GM12873 (cell line): ENCODE results near the gene CDSN.

ENCODE experiments used
- CTCF ChIP-seq: IDR thresholded peaks from 2 replicates; pipeline ENCODE4 v1.5.1; 2012; ENCODE audit warnings: low read depth, mild to moderate bottlenecking, moderate library complexity, low read length, control low read depth; ENCODE audit not compliant: insufficient read depth; ENCODE audit errors: missing control alignments

The CDSN gene

GRCh38 chr6:31161216-31162126 lies 41.2 kb upstream of the CDSN start:
- TF ChIP-seq CTCF, result no peak

GRCh38 chr6:31158863-31159855 lies 38.9 kb upstream of the CDSN start:
- peak; percentile 34 for TF ChIP-seq CTCF

GRCh38 chr6:31158140-31158862 lies 38.1 kb upstream of the CDSN start, which contains the start of gene TCF19:
TSS of gene TCF19 (plus strand) at chr6:31158589. CDS start at chr6:31159470, 881 bp downstream.
- TF ChIP-seq CTCF, result no peak

- TF ChIP-seq CTCF, result no peak
Observed at GRCh38 chr6:31157513-31158139, 37.4 kb upstream of the CDSN start, which contains the start of gene CCHCR1. TSS of gene CCHCR1 (minus strand) at chr6:31157802. CDS start at chr6:31157600, 202 bp downstream.

- TF ChIP-seq CTCF, result no peak
Observed at GRCh38 chr6:31156641-31157040, 36.4 kb upstream of the CDSN start.

- TF ChIP-seq CTCF, result no peak
Observed at GRCh38 chr6:31154436-31154835, 34.2 kb upstream of the CDSN start.
